PFSK-1 (cell line): ENCODE measurements around the gene CTF1.

Experiments used
- FOXP2 ChIP-seq: optimal IDR thresholded peaks from 2 replicates; pipeline ENCODE3; 2011; ENCODE audit warnings: borderline replicate concordance, control low read depth, inconsistent platforms; ENCODE audit not compliant: insufficient read depth; ENCODE audit errors: extremely low read length, extremely low read depth
- POLR2AphosphoS5 ChIP-seq: IDR thresholded peaks from 2 replicates; pipeline ENCODE4 v1.6.1; 2012; ENCODE audit warnings: low read depth, mild to moderate bottlenecking, control low read depth, low read length, moderate library complexity
- SIN3A ChIP-seq: IDR thresholded peaks from 2 replicates; pipeline ENCODE4 v1.6.1; 2012; ENCODE audit warnings: mild to moderate bottlenecking, low read length, moderate library complexity, borderline replicate concordance; ENCODE audit not compliant: insufficient read depth
- TAF1 ChIP-seq: IDR thresholded peaks from 2 replicates; pipeline ENCODE4 v1.6.1; 2012; ENCODE audit warnings: low read length, control low read depth, borderline replicate concordance; ENCODE audit not compliant: insufficient read depth
- TF ChIP-seq, protein P1 (sequence below), 2 experiments: IDR thresholded peaks; 2 replicates each; pipeline versions ENCODE4 v1.6.1 to v1.8.0; 2011 to 2012; ENCODE audit warnings: low read depth in 2 of 2, low read length in 2 of 2, control low read depth in 1 of 2, inconsistent platforms in 1 of 2, mild to moderate bottlenecking in 1 of 2, moderate library complexity in 1 of 2; ENCODE audit not compliant: insufficient read depth in 1 of 2

DNA sequence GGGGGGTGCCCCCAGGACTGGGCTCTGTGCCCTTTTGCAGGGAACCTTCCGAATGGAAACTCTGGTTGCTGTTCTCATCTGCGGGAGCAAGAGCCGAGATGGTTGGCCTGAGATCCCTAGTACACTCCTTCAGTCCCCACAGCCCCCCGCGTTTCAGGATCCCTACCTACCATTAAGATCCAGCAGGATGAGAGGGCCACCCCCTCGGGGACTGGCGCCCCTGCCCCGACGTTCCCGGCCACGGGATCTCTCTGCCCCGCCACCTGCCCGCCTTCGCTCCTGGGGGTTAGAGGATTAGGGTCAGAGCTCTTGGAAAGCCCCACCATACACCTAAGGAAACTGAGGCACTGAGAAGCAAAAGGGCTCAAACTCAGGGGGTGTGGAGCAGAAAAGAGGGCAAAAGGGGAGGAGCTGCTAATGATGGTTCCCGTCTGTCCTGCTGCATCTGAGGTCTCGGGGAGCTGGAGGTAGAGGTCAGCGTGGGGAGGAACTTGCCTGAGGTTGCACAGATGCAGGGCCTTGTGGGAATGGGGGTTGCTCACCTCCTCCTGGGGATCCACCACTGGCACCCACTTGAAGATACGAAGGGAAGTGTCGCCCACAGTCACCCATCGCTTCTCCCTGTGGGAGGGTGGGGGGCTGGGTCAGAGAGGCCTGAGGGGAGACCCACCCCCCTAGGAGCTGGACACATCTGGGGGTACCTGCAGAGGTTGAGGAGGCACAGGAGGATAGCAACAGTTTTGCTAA lies 3.6 kb upstream of the CTF1 start:
- TF ChIP-seq POLR2AphosphoS5, result no peak
- TF ChIP-seq, protein P1, sequence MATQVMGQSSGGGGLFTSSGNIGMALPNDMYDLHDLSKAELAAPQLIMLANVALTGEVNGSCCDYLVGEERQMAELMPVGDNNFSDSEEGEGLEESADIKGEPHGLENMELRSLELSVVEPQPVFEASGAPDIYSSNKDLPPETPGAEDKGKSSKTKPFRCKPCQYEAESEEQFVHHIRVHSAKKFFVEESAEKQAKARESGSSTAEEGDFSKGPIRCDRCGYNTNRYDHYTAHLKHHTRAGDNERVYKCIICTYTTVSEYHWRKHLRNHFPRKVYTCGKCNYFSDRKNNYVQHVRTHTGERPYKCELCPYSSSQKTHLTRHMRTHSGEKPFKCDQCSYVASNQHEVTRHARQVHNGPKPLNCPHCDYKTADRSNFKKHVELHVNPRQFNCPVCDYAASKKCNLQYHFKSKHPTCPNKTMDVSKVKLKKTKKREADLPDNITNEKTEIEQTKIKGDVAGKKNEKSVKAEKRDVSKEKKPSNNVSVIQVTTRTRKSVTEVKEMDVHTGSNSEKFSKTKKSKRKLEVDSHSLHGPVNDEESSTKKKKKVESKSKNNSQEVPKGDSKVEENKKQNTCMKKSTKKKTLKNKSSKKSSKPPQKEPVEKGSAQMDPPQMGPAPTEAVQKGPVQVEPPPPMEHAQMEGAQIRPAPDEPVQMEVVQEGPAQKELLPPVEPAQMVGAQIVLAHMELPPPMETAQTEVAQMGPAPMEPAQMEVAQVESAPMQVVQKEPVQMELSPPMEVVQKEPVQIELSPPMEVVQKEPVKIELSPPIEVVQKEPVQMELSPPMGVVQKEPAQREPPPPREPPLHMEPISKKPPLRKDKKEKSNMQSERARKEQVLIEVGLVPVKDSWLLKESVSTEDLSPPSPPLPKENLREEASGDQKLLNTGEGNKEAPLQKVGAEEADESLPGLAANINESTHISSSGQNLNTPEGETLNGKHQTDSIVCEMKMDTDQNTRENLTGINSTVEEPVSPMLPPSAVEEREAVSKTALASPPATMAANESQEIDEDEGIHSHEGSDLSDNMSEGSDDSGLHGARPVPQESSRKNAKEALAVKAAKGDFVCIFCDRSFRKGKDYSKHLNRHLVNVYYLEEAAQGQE (IDR thresholded peaks at IDR 0.05; ENCODE audit: insufficient read depth in 1 of 2, low read depth in 2 of 2, low read length in 2 of 2), result no peak
- TF ChIP-seq TAF1, result no peak
- TF ChIP-seq SIN3A, result no peak
- TF ChIP-seq FOXP2, result no peak
